Prostate gland (tissue), 2 donors: Measurements from ENCODE around the gene ZNF581.

Experiments used
- POLR2A ChIP-seq: fragments of 450-650 bp; IDR thresholded peaks from one replicate; pipeline ENCODE4 v1.6.1; 2016; ENCODE audit warnings: antibody characterized with exemption, mild to moderate bottlenecking
- POLR2AphosphoS5 ChIP-seq: sonication (generic); formaldehyde crosslinking; IDR thresholded peaks from one replicate; pipeline ENCODE4 v1.6.1; 2017; ENCODE audit warnings: antibody characterized with exemption
- TF ChIP-seq, protein P1 (sequence below), 4 experiments: fragments of 200-600 bp in 2 of 4; fragments of 450-650 bp in 2 of 4; sonication (generic) in 2 of 4; IDR thresholded peaks; 1 replicate in 3 of 4; 2 replicates in 1 of 4; pipeline ENCODE4 v1.5.1; 2016 to 2019; ENCODE audit warnings: antibody characterized with exemption in 4 of 4, mild to moderate bottlenecking in 2 of 4, moderate library complexity in 2 of 4

DNA sequence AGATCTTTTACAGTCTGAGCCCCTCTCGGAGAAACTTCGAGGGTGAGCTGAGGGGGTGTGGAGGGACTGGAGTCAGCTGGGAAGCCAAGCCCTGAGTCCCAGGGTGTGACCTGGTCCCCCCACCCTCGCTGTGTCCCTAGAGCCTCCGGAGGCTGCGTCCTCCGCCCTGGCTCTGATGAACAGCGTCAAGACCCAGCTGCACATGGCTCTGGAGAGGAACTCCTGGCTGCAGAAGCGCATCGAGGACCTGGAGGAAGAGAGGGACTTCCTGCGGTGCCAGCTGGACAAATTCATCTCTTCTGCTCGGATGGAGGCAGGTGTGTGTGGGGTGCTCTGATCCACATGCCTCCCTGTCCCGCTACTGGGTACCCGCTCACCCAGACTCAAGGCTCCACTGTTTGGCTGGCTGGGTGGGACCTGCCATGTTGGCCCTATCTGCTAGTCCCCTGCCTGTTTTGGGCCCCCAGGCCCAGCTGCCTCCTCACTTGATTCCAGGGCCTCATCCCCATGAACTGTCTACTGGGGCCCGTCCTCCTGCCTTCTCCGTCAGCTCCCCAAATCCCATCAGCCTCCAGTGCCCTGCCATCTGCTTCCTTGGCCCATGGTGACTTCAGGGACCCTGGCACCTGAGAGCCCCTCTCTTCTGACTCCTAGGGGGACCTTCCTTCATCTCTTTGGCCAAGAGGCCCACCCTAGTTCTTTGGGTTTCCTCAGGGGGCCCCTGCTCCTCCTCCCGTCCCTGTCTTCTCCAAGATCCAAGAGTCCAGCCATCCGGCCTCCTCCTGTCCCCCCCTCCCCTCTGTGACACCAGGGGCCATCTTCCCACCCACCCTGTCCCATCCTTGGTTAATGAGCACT lies 6.0 kb downstream of the ZNF581 start:
- TF ChIP-seq, protein P1, sequence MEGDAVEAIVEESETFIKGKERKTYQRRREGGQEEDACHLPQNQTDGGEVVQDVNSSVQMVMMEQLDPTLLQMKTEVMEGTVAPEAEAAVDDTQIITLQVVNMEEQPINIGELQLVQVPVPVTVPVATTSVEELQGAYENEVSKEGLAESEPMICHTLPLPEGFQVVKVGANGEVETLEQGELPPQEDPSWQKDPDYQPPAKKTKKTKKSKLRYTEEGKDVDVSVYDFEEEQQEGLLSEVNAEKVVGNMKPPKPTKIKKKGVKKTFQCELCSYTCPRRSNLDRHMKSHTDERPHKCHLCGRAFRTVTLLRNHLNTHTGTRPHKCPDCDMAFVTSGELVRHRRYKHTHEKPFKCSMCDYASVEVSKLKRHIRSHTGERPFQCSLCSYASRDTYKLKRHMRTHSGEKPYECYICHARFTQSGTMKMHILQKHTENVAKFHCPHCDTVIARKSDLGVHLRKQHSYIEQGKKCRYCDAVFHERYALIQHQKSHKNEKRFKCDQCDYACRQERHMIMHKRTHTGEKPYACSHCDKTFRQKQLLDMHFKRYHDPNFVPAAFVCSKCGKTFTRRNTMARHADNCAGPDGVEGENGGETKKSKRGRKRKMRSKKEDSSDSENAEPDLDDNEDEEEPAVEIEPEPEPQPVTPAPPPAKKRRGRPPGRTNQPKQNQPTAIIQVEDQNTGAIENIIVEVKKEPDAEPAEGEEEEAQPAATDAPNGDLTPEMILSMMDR (IDR thresholded peaks at IDR 0.05), result no peak
- TF ChIP-seq POLR2A, result no peak
- no peak for TF ChIP-seq POLR2AphosphoS5
